C4-2B (cell line): ENCODE data around the gene NAT10.

Experiments used
- CTCF ChIP-seq: fragments of 450-650 bp; conservative IDR thresholded peaks from 2 replicates; pipeline ENCODE4 v1.5.1; 2017; ENCODE audit warnings: mild to moderate bottlenecking
- ZFX ChIP-seq: fragments of 450-650 bp; IDR thresholded peaks from 2 replicates; pipeline ENCODE4 v1.6.1; 2017

- TF ChIP-seq CTCF = no peak
- no peak for TF ChIP-seq ZFX
Observed at GRCh38 chr11:34068111-34068510, 37.3 kb upstream of the NAT10 start.
